ENCODE measurements around the gene SNX25.
"Not testable (repeated sequence)": the region's sequence is repeated elsewhere in the genome, so short reads cannot be mapped to it uniquely, and the experiment has no call there.

SNX25 gene

GRCh38 chr4:185205073-185205472 lies 4.3 kb upstream of the SNX25 start:
- DNase-seq (ENCODE audit: low read depth) = not testable (repeated sequence)

GRCh38 chr4:185205697-185206342 lies 3.6 kb upstream of the SNX25 start:
- no peak for DNase-seq (ENCODE audit: low read depth)

- DNase-seq (ENCODE audit: low read depth) = no peak
Observed at GRCh38 chr4:185207466-185207865, 1.9 kb upstream of the SNX25 start.

- DNase-seq (ENCODE audit: low read depth) = not testable (repeated sequence)
Observed at GRCh38 chr4:185209852-185210101, 379 bp downstream of the SNX25 start.

- no peak for DNase-seq (ENCODE audit: low read depth)
Observed at GRCh38 chr4:185210102-185210981, 944 bp downstream of the SNX25 start.

GRCh38 chr4:185211035-185211434 lies 1.6 kb downstream of the SNX25 start:
- DNase-seq (ENCODE audit: low read depth) = no peak

GRCh38 chr4:185211641-185212040 lies 2.2 kb downstream of the SNX25 start:
- DNase-seq (ENCODE audit: low read depth) = no peak

GRCh38 chr4:185212581-185212980 lies 3.2 kb downstream of the SNX25 start:
- DNase-seq (ENCODE audit: low read depth) = no peak

- DNase-seq (ENCODE audit: low read depth) = no peak
Observed at GRCh38 chr4:185213877-185214276, 4.5 kb downstream of the SNX25 start.

GRCh38 chr4:185215261-185215660 lies 5.9 kb downstream of the SNX25 start:
- DNase-seq (ENCODE audit: low read depth) = no peak

- no peak for DNase-seq (ENCODE audit: low read depth)
Observed at GRCh38 chr4:185217408-185217975, 8.1 kb downstream of the SNX25 start.

GRCh38 chr4:185218312-185218711 lies 8.9 kb downstream of the SNX25 start:
- no peak for DNase-seq (ENCODE audit: low read depth)

GRCh38 chr4:185219551-185220344 lies 10.3 kb downstream of the SNX25 start:
- no peak for DNase-seq (ENCODE audit: low read depth)

- DNase-seq (ENCODE audit: low read depth) = no peak
Observed at GRCh38 chr4:185221491-185221890, 12.1 kb downstream of the SNX25 start.

GRCh38 chr4:185221912-185222311 lies 12.5 kb downstream of the SNX25 start:
- DNase-seq (ENCODE audit: low read depth) = no peak

GRCh38 chr4:185222598-185222997 lies 13.2 kb downstream of the SNX25 start:
- no peak for DNase-seq (ENCODE audit: low read depth)

- no peak for DNase-seq (ENCODE audit: low read depth)
Observed at GRCh38 chr4:185224597-185224996, 15.2 kb downstream of the SNX25 start.

- no peak for DNase-seq (ENCODE audit: low read depth)
Observed at GRCh38 chr4:185225940-185226339, 16.5 kb downstream of the SNX25 start.

- no peak for DNase-seq (ENCODE audit: low read depth)
Observed at GRCh38 chr4:185227131-185227551, 17.7 kb downstream of the SNX25 start.

- DNase-seq (ENCODE audit: low read depth) = no peak
Observed at GRCh38 chr4:185227713-185228278, 18.4 kb downstream of the SNX25 start.

GRCh38 chr4:185229021-185229818 lies 19.8 kb downstream of the SNX25 start:
- DNase-seq (ENCODE audit: low read depth) = no peak
